Measurements from ENCODE around the gene ABCC9. TPM values are rescaled to one million over a fixed set of nuclear protein-coding genes. Genes with fewer than 3 reads are reported as not detected.

Gene ABCC9
- total and polyA plus RNA-seq, 2 experiments from 2014 or later = 12.7 to 44.3 TPM

- Histone ChIP-seq H3K4me3 (no peak overlapping the region), H3K4me1 (ENCODE audit: insufficient read depth) (no peaks in the 10 kb centered on the region), H3K79me2 (ENCODE audit: insufficient read depth) (no peaks in the 10 kb centered on the region), H3K9me3 (ENCODE audit: low read depth) (no peaks in the 10 kb centered on the region), H3K27me3 (replicated peaks; ENCODE audit: insufficient read depth) (no peaks in the 10 kb centered on the region), H3K9me2 (ENCODE audit: insufficient read depth) (no peaks in the 10 kb centered on the region), H3K36me3 (ENCODE audit: low read depth) (peaks cover 18% of the 10 kb centered on the region), H3K27ac (no peak overlapping the region), H3K4me2 (ENCODE audit: unreplicated experiment) (no peak overlapping the region), H2AFZ (no peak overlapping the region), H3F3A (ENCODE audit: insufficient read depth) (no peaks in the 10 kb centered on the region), H3K9ac (no peak overlapping the region), H4K20me1 (ENCODE audit: insufficient read depth) (no peaks in the 10 kb centered on the region)
- in situ Hi-C loops (cut with MboI) = no loop called here
- no peak for TF ChIP-seq EZH2phosphoT487 (IDR thresholded peaks at IDR 0.05; ENCODE audit: insufficient read depth, low read depth)
- TF ChIP-seq EZH2 (IDR thresholded peaks at IDR 0.05; ENCODE audit: insufficient read depth, poor library complexity, severe bottlenecking) = no peak
- DNase-seq = no peak
Observed at GRCh38 chr12:21806255-21806654, 135.0 kb downstream of the ABCC9 start.

GRCh38 chr12:21801522-21802288 is 139.5 kb downstream of the ABCC9 start:
- DNase-seq = no peak
- Histone ChIP-seq H3K27ac (no peak overlapping the region), H3K79me2 (ENCODE audit: insufficient read depth) (no peaks in the 10 kb centered on the region), H4K20me1 (ENCODE audit: insufficient read depth) (no peaks in the 10 kb centered on the region), H3K9me2 (ENCODE audit: insufficient read depth) (no peaks in the 10 kb centered on the region), H3K36me3 (ENCODE audit: low read depth) (peaks cover 8% of the 10 kb centered on the region), H3K4me3 (no peak overlapping the region), H3K9ac (no peak overlapping the region), H3K27me3 (replicated peaks; ENCODE audit: insufficient read depth) (no peaks in the 10 kb centered on the region), H3K4me2 (ENCODE audit: unreplicated experiment) (no peak overlapping the region), H3F3A (ENCODE audit: insufficient read depth) (no peaks in the 10 kb centered on the region), H2AFZ (no peak overlapping the region), H3K4me1 (ENCODE audit: insufficient read depth) (no peaks in the 10 kb centered on the region), H3K9me3 (ENCODE audit: low read depth) (no peaks in the 10 kb centered on the region)
- 82 to 87% methylated on average over 4 of the region's 4 CpGs for WGBS, 2 experiments (ENCODE audit: low coverage in 1 of 2, low lambda C conversion rate in 2 of 2, missing lambda C conversion rate in 2 of 2)
- in situ Hi-C loops (cut with MboI) = no loop called here
- TF ChIP-seq EZH2phosphoT487 (IDR thresholded peaks at IDR 0.05; ENCODE audit: insufficient read depth, low read depth) (no peak), EZH2 (IDR thresholded peaks at IDR 0.05; ENCODE audit: insufficient read depth, poor library complexity, severe bottlenecking) (no peak)

DNA sequence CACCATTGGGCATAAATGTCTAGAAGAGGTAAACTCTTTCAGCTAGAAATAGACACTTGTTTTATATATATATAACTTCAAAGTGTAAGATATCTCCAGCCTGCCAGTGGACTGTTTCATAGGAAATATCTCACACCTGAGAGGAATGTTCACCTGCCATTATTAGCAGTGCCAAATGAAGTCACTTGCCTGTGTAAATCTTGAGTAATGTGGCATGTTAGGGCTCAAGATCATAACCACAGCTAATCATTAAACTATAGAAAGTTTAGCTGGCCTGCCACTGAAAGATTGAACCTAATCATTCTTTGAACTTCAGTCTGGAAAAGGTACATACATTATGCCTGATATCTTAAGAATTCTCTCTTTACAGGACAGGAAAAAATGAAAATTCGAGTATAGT is 141.2 kb downstream of the ABCC9 start:
- Histone ChIP-seq H2AFZ (no peak overlapping the region), H3K9ac (no peak overlapping the region), H3K4me1 (ENCODE audit: insufficient read depth) (no peaks in the 10 kb centered on the region), H4K20me1 (ENCODE audit: insufficient read depth) (no peaks in the 10 kb centered on the region), H3K27me3 (replicated peaks; ENCODE audit: insufficient read depth) (no peaks in the 10 kb centered on the region), H3K27ac (no peak overlapping the region), H3K4me2 (ENCODE audit: unreplicated experiment) (no peak overlapping the region), H3K4me3 (no peak overlapping the region), H3K9me2 (ENCODE audit: insufficient read depth) (no peaks in the 10 kb centered on the region), H3K79me2 (ENCODE audit: insufficient read depth) (no peaks in the 10 kb centered on the region), H3F3A (ENCODE audit: insufficient read depth) (no peaks in the 10 kb centered on the region), H3K36me3 (ENCODE audit: low read depth) (peaks cover 5% of the 10 kb centered on the region; the same call in 1 of the 2 replicates), H3K9me3 (ENCODE audit: low read depth) (no peaks in the 10 kb centered on the region)
- WGBS, 2 experiments (ENCODE audit: low coverage in 1 of 2, low lambda C conversion rate in 2 of 2, missing lambda C conversion rate in 2 of 2) = 69 to 100% methylated on average over 1 of the region's 1 CpG
- DNase-seq = no peak
- in situ Hi-C loops (cut with MboI) = no loop called here
- TF ChIP-seq EZH2 (IDR thresholded peaks at IDR 0.05; ENCODE audit: insufficient read depth, poor library complexity, severe bottlenecking) = no peak
- no peak for TF ChIP-seq EZH2phosphoT487 (IDR thresholded peaks at IDR 0.05; ENCODE audit: insufficient read depth, low read depth)

DNA sequence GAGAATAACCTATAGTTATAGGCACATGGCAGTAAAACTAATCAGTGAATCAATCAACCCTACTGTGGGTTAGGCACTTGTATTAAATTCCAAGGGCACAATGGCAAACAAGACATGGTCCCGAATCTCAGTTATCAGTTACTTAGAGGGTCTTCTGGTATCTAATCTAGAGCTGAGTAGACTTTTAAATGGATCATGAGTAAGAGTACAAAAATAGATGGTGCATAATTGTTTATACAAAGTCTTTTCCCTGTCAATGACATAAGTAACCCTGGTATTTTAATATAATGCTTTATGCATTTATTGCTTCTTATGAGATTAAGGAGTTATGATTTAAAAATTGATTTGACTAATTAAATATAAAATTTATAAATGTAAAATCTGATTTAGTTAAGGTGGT is 143.7 kb downstream of the ABCC9 start:
- Histone ChIP-seq H3K9me2 (ENCODE audit: insufficient read depth) (no peaks in the 10 kb centered on the region), H3K27ac (no peak overlapping the region), H3K9me3 (ENCODE audit: low read depth) (no peaks in the 10 kb centered on the region), H4K20me1 (ENCODE audit: insufficient read depth) (no peaks in the 10 kb centered on the region), H3K4me1 (ENCODE audit: insufficient read depth) (no peaks in the 10 kb centered on the region), H3K4me2 (ENCODE audit: unreplicated experiment) (no peak overlapping the region), H3K79me2 (ENCODE audit: insufficient read depth) (no peaks in the 10 kb centered on the region), H3K9ac (no peak overlapping the region), H3F3A (ENCODE audit: insufficient read depth) (no peaks in the 10 kb centered on the region), H2AFZ (no peak overlapping the region), H3K27me3 (replicated peaks; ENCODE audit: insufficient read depth) (no peaks in the 10 kb centered on the region), H3K36me3 (ENCODE audit: low read depth) (no peaks in the 10 kb centered on the region; the same call in 1 of the 2 replicates), H3K4me3 (no peak overlapping the region)
- 59 to 69% methylated on average over 1 of the region's 1 CpG for WGBS, 2 experiments (ENCODE audit: low coverage in 1 of 2, low lambda C conversion rate in 2 of 2, missing lambda C conversion rate in 2 of 2)
- TF ChIP-seq EZH2phosphoT487 (IDR thresholded peaks at IDR 0.05; ENCODE audit: insufficient read depth, low read depth) (no peak), EZH2 (IDR thresholded peaks at IDR 0.05; ENCODE audit: insufficient read depth, poor library complexity, severe bottlenecking) (no peak)
- DNase-seq = no peak
- in situ Hi-C loops (cut with MboI) = no loop called here

Measured in GM23248 (cell line).